ENCODE results near the gene KLF13.

The KLF13 gene

GRCh38 chr15:31397851-31398661 is 71.4 kb downstream of the KLF13 start:
- DNase-seq (ENCODE audit: low read depth, low spot score): no peak
- H3K27me3 ChIP-seq (ENCODE audit: control insufficient read depth, insufficient read depth, low read length): peaks cover 3% of the 10 kb centered on the region
- no peaks in the 10 kb centered on the region for H3K36me3 ChIP-seq (ENCODE audit: control insufficient read depth, insufficient read depth, low read length)
- peaks cover 6% of the 10 kb centered on the region for H3K4me1 ChIP-seq (ENCODE audit: control insufficient read depth, insufficient read depth, low read length)
- no peak overlapping the region for H3K4me3 ChIP-seq (ENCODE audit: low read length)
- no peak overlapping the region for H3K27ac ChIP-seq (ENCODE audit: low read length)
- no peaks in the 10 kb centered on the region for H3K9me3 ChIP-seq (ENCODE audit: control insufficient read depth, insufficient read depth, low read length)
- no CpG with 5 or more reads among the region's 21 CpGs for WGBS (ENCODE audit: insufficient coverage, insufficient read length)

- Histone ChIP-seq H3K27ac (ENCODE audit: low read length) (no peak overlapping the region), H3K4me1 (ENCODE audit: control insufficient read depth, insufficient read depth, low read length) (peaks cover 4% of the 10 kb centered on the region), H3K27me3 (ENCODE audit: control insufficient read depth, insufficient read depth, low read length) (no peaks in the 10 kb centered on the region), H3K9me3 (ENCODE audit: control insufficient read depth, insufficient read depth, low read length) (no peaks in the 10 kb centered on the region), H3K36me3 (ENCODE audit: control insufficient read depth, insufficient read depth, low read length) (no peaks in the 10 kb centered on the region), H3K4me3 (ENCODE audit: low read length) (no peak overlapping the region)
- WGBS (ENCODE audit: insufficient coverage, insufficient read length): no CpG with 5 or more reads among the region's 10 CpGs
- no peak for DNase-seq (ENCODE audit: low read depth, low spot score)
These were observed 72.2 kb downstream of the KLF13 start for GRCh38 chr15:31398677-31399301.

GRCh38 chr15:31399544-31400171 is 73.0 kb downstream of the KLF13 start:
- Histone ChIP-seq H3K27ac (ENCODE audit: low read length) (no peak overlapping the region), H3K36me3 (ENCODE audit: control insufficient read depth, insufficient read depth, low read length) (no peaks in the 10 kb centered on the region), H3K4me1 (ENCODE audit: control insufficient read depth, insufficient read depth, low read length) (peaks cover 4% of the 10 kb centered on the region), H3K4me3 (ENCODE audit: low read length) (no peak overlapping the region), H3K9me3 (ENCODE audit: control insufficient read depth, insufficient read depth, low read length) (no peaks in the 10 kb centered on the region), H3K27me3 (ENCODE audit: control insufficient read depth, insufficient read depth, low read length) (no peaks in the 10 kb centered on the region)
- DNase-seq (ENCODE audit: low read depth, low spot score): no peak
- whole genome bisulfite sequencing (ENCODE audit: insufficient coverage, insufficient read length): no CpG with 5 or more reads among the region's 8 CpGs

- WGBS (ENCODE audit: insufficient coverage, insufficient read length): no CpG with 5 or more reads among the region's 13 CpGs
- no peak for DNase-seq (ENCODE audit: low read depth, low spot score)
- no peak overlapping the region for H3K4me3 ChIP-seq (ENCODE audit: low read length)
- H3K36me3 ChIP-seq (ENCODE audit: control insufficient read depth, insufficient read depth, low read length): no peaks in the 10 kb centered on the region
- peaks cover 4% of the 10 kb centered on the region for H3K4me1 ChIP-seq (ENCODE audit: control insufficient read depth, insufficient read depth, low read length)
- H3K9me3 ChIP-seq (ENCODE audit: control insufficient read depth, insufficient read depth, low read length): no peaks in the 10 kb centered on the region
- no peaks in the 10 kb centered on the region for H3K27me3 ChIP-seq (ENCODE audit: control insufficient read depth, insufficient read depth, low read length)
- no peak overlapping the region for H3K27ac ChIP-seq (ENCODE audit: low read length)
These were observed 73.7 kb downstream of the KLF13 start for GRCh38 chr15:31400222-31400927.

- peaks cover 4% of the 10 kb centered on the region for H3K4me1 ChIP-seq (ENCODE audit: control insufficient read depth, insufficient read depth, low read length)
- H3K9me3 ChIP-seq (ENCODE audit: control insufficient read depth, insufficient read depth, low read length): no peaks in the 10 kb centered on the region
- DNase-seq (ENCODE audit: low read depth, low spot score): no peak
- H3K27me3 ChIP-seq (ENCODE audit: control insufficient read depth, insufficient read depth, low read length): no peaks in the 10 kb centered on the region
- H3K27ac ChIP-seq (ENCODE audit: low read length): no peak overlapping the region
- WGBS (ENCODE audit: insufficient coverage, insufficient read length): no CpG with 5 or more reads among the region's 8 CpGs
- H3K36me3 ChIP-seq (ENCODE audit: control insufficient read depth, insufficient read depth, low read length): no peaks in the 10 kb centered on the region
- H3K4me3 ChIP-seq (ENCODE audit: low read length): no peak overlapping the region
These were observed 74.6 kb downstream of the KLF13 start for GRCh38 chr15:31401282-31401681.

GRCh38 chr15:31402003-31402402 is 75.4 kb downstream of the KLF13 start:
- no peaks in the 10 kb centered on the region for H3K27me3 ChIP-seq (ENCODE audit: control insufficient read depth, insufficient read depth, low read length)
- no peak overlapping the region for H3K4me3 ChIP-seq (ENCODE audit: low read length)
- H3K36me3 ChIP-seq (ENCODE audit: control insufficient read depth, insufficient read depth, low read length): no peaks in the 10 kb centered on the region
- H3K9me3 ChIP-seq (ENCODE audit: control insufficient read depth, insufficient read depth, low read length): no peaks in the 10 kb centered on the region
- peaks cover 4% of the 10 kb centered on the region for H3K4me1 ChIP-seq (ENCODE audit: control insufficient read depth, insufficient read depth, low read length)
- no peak overlapping the region for H3K27ac ChIP-seq (ENCODE audit: low read length)
- WGBS (ENCODE audit: insufficient coverage, insufficient read length): no CpG with 5 or more reads among the region's 8 CpGs
- no peak for DNase-seq (ENCODE audit: low read depth, low spot score)

GRCh38 chr15:31402511-31403056 is 75.9 kb downstream of the KLF13 start:
- no peak for DNase-seq (ENCODE audit: low read depth, low spot score)

GRCh38 chr15:31403096-31403495 is 76.5 kb downstream of the KLF13 start:
- H3K27ac ChIP-seq (ENCODE audit: low read length): no peak overlapping the region
- peaks cover 3% of the 10 kb centered on the region for H3K4me1 ChIP-seq (ENCODE audit: control insufficient read depth, insufficient read depth, low read length)
- WGBS (ENCODE audit: insufficient coverage, insufficient read length): no CpG with 5 or more reads among the region's 6 CpGs
- H3K4me3 ChIP-seq (ENCODE audit: low read length): no peak overlapping the region
- no peak for DNase-seq (ENCODE audit: low read depth, low spot score)
- no peaks in the 10 kb centered on the region for H3K9me3 ChIP-seq (ENCODE audit: control insufficient read depth, insufficient read depth, low read length)
- H3K27me3 ChIP-seq (ENCODE audit: control insufficient read depth, insufficient read depth, low read length): no peaks in the 10 kb centered on the region
- H3K36me3 ChIP-seq (ENCODE audit: control insufficient read depth, insufficient read depth, low read length): no peaks in the 10 kb centered on the region

More at GRCh38 chr15:31402511-31403056, 75.9 kb downstream of the KLF13 start:
- H3K9me3 ChIP-seq (ENCODE audit: control insufficient read depth, insufficient read depth, low read length): no peaks in the 10 kb centered on the region
- H3K27ac ChIP-seq (ENCODE audit: low read length): no peak overlapping the region
- H3K36me3 ChIP-seq (ENCODE audit: control insufficient read depth, insufficient read depth, low read length): no peaks in the 10 kb centered on the region
- no peak overlapping the region for H3K4me3 ChIP-seq (ENCODE audit: low read length)
- WGBS (ENCODE audit: insufficient coverage, insufficient read length): no CpG with 5 or more reads among the region's 13 CpGs
- peaks cover 4% of the 10 kb centered on the region for H3K4me1 ChIP-seq (ENCODE audit: control insufficient read depth, insufficient read depth, low read length)
- no peaks in the 10 kb centered on the region for H3K27me3 ChIP-seq (ENCODE audit: control insufficient read depth, insufficient read depth, low read length)

GRCh38 chr15:31403606-31404005 is 77.0 kb downstream of the KLF13 start:
- no peaks in the 10 kb centered on the region for H3K36me3 ChIP-seq (ENCODE audit: control insufficient read depth, insufficient read depth, low read length)
- H3K4me1 ChIP-seq (ENCODE audit: control insufficient read depth, insufficient read depth, low read length): no peaks in the 10 kb centered on the region
- no peaks in the 10 kb centered on the region for H3K9me3 ChIP-seq (ENCODE audit: control insufficient read depth, insufficient read depth, low read length)
- H3K27ac ChIP-seq (ENCODE audit: low read length): no peak overlapping the region
- DNase-seq (ENCODE audit: low read depth, low spot score): no peak
- H3K4me3 ChIP-seq (ENCODE audit: low read length): no peak overlapping the region
- WGBS (ENCODE audit: insufficient coverage, insufficient read length): no CpG with 5 or more reads among the region's 5 CpGs
- no peaks in the 10 kb centered on the region for H3K27me3 ChIP-seq (ENCODE audit: control insufficient read depth, insufficient read depth, low read length)

- no peaks in the 10 kb centered on the region for H3K27me3 ChIP-seq (ENCODE audit: control insufficient read depth, insufficient read depth, low read length)
- no peak overlapping the region for H3K4me3 ChIP-seq (ENCODE audit: low read length)
- H3K36me3 ChIP-seq (ENCODE audit: control insufficient read depth, insufficient read depth, low read length): no peaks in the 10 kb centered on the region
- no peak for DNase-seq (ENCODE audit: low read depth, low spot score)
- no peaks in the 10 kb centered on the region for H3K9me3 ChIP-seq (ENCODE audit: control insufficient read depth, insufficient read depth, low read length)
- WGBS (ENCODE audit: insufficient coverage, insufficient read length): no CpG with 5 or more reads among the region's 3 CpGs
- H3K4me1 ChIP-seq (ENCODE audit: control insufficient read depth, insufficient read depth, low read length): no peaks in the 10 kb centered on the region
- H3K27ac ChIP-seq (ENCODE audit: low read length): no peak overlapping the region
These were observed 77.7 kb downstream of the KLF13 start for GRCh38 chr15:31404345-31404744.

Measured in iPS DF 6.9 (cell line).